RPMI8226 (cell line): ENCODE data around the gene SLC25A11.

Experiments used
- DNase-seq: peaks from one replicate; pipeline ENCODE4 v3.0.0-alpha.2; 2015

Gene SLC25A11

GRCh38 chr17:4965311-4965986, 25.6 kb upstream of the SLC25A11 start:
- DNase-seq: no peak

- DNase-seq: no peak
Observed at GRCh38 chr17:4960279-4960922, 20.6 kb upstream of the SLC25A11 start.

- DNase-seq: no peak
Observed at GRCh38 chr17:4959261-4959965, 19.6 kb upstream of the SLC25A11 start.

GRCh38 chr17:4958102-4958501, 18.3 kb upstream of the SLC25A11 start:
- DNase-seq: no peak

GRCh38 chr17:4956493-4957061, 16.7 kb upstream of the SLC25A11 start:
- no peak for DNase-seq

GRCh38 chr17:4955091-4955490, 15.2 kb upstream of the SLC25A11 start:
- DNase-seq: no peak

- no peak for DNase-seq
Observed at GRCh38 chr17:4953451-4953961, 13.7 kb upstream of the SLC25A11 start.

- DNase-seq: peak; percentile 49
Observed at GRCh38 chr17:4951486-4951885, 11.6 kb upstream of the SLC25A11 start.

- peak; percentile 75 for DNase-seq
Observed at GRCh38 chr17:4950746-4951204, 10.9 kb upstream of the SLC25A11 start, which contains the start of gene ENO3. TSS of gene ENO3 (plus strand) at chr17:4951119. CDS start at chr17:4951830, 711 bp downstream.

- DNase-seq: peak; percentile 79
Observed at GRCh38 chr17:4950075-4950745, 10.4 kb upstream of the SLC25A11 start.

GRCh38 chr17:4949321-4950074, 9.7 kb upstream of the SLC25A11 start:
- DNase-seq: peak; percentile 89

- DNase-seq: peak; percentile 75
Observed at GRCh38 chr17:4948931-4949320, 9.1 kb upstream of the SLC25A11 start.

- DNase-seq: peak; percentile 89
Observed at GRCh38 chr17:4948166-4948930, 8.5 kb upstream of the SLC25A11 start, which contains the start of gene PFN1. TSS of gene PFN1 (minus strand) at chr17:4948530. CDS start at chr17:4948394, 136 bp downstream.

- peak; percentile 51 for DNase-seq
Observed at GRCh38 chr17:4947411-4948165, 7.7 kb upstream of the SLC25A11 start.

GRCh38 chr17:4947010-4947410, 7.2 kb upstream of the SLC25A11 start:
- DNase-seq: no peak

GRCh38 chr17:4946312-4946976, 6.6 kb upstream of the SLC25A11 start:
- no peak for DNase-seq

GRCh38 chr17:4945944-4946280, 6.1 kb upstream of the SLC25A11 start:
- DNase-seq: no peak

- DNase-seq: peak; percentile 51
Observed at GRCh38 chr17:4945176-4945943, 5.5 kb upstream of the SLC25A11 start.
